GM06990 (cell line): ENCODE measurements around the gene CLIC5.

ENCODE experiments used
- DNase-seq: peaks from one replicate; pipeline ENCODE4 v3.0.0-alpha.2; 2011; ENCODE audit not compliant: insufficient read length; ENCODE audit errors: extremely low read depth
- H3K27me3 ChIP-seq: replicated peaks from 2 replicates; pipeline ENCODE4 v1.6.0; 2011; ENCODE audit warnings: low read length; ENCODE audit not compliant: control insufficient read depth, insufficient read depth
- H3K36me3 ChIP-seq: 2 replicates; pipeline ENCODE4 v1.5.1; 2011; ENCODE audit warnings: low read length; ENCODE audit not compliant: control insufficient read depth, insufficient read depth
- H3K4me3 ChIP-seq: replicated peaks from 2 replicates; pipeline ENCODE4 v1.5.1; 2011; ENCODE audit warnings: low read depth, mild to moderate bottlenecking, control low read depth, low read length
- TF ChIP-seq, protein P1 (sequence below): IDR thresholded peaks from 2 replicates; pipeline ENCODE4 v1.5.1; 2011; ENCODE audit warnings: low read length, control low read depth, mild to moderate bottlenecking, inconsistent platforms; ENCODE audit not compliant: insufficient read depth, poor library complexity, severe bottlenecking

The CLIC5 gene

DNA sequence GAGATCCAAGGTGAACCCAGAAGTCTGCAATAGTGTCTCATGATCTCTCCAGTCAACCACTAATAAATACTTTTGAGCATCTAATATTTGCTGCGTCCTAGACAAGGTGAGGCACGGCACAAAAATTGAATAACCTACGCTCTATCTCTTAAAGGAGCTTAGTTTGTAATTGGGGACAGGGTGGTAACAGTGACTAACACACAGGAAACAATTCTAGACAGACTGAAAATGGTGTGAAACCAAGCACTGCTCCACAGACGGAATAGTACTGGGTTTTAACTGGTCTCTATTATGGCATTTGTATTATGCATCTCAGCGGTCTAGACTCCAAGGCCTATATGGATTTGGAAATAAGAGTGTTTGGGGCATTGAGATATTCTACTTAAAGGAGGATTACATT is 120.1 kb downstream of the CLIC5 start:
- Histone ChIP-seq H3K4me3 (no peak overlapping the region), H3K27me3 (no peaks in the 10 kb centered on the region), H3K36me3 (no peaks in the 10 kb centered on the region)
- TF ChIP-seq, protein P1, sequence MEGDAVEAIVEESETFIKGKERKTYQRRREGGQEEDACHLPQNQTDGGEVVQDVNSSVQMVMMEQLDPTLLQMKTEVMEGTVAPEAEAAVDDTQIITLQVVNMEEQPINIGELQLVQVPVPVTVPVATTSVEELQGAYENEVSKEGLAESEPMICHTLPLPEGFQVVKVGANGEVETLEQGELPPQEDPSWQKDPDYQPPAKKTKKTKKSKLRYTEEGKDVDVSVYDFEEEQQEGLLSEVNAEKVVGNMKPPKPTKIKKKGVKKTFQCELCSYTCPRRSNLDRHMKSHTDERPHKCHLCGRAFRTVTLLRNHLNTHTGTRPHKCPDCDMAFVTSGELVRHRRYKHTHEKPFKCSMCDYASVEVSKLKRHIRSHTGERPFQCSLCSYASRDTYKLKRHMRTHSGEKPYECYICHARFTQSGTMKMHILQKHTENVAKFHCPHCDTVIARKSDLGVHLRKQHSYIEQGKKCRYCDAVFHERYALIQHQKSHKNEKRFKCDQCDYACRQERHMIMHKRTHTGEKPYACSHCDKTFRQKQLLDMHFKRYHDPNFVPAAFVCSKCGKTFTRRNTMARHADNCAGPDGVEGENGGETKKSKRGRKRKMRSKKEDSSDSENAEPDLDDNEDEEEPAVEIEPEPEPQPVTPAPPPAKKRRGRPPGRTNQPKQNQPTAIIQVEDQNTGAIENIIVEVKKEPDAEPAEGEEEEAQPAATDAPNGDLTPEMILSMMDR: no peak
- no peak for DNase-seq

DNA sequence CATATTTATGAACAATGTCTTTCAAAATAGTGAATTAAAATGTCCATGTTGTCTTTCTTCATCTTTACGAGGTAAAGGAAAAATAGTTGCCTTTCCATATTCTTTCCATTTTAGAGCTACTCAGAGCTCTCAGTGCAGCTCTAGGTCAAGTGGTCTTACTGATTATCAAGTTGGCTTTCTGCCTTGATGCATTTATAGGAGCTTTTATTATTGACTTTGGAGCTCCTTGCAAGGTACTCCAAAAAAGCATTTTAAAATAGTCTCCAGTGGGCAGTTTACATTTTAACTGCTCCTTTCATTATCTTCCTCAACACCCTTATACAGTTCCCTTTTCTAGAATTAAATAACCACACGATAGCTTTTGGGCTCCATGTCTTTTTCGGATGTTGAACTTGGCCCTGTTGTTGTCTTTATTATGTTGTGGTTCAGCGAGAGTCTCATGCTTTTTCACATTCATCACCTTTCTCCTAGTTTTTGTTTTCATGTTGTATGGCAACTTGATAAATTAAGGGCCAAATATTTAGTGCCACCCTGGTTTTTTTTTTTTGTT is 122.9 kb downstream of the CLIC5 start:
- TF ChIP-seq, protein P1: no peak
- Histone ChIP-seq H3K27me3 (no peaks in the 10 kb centered on the region), H3K4me3 (no peak overlapping the region), H3K36me3 (no peaks in the 10 kb centered on the region)
- DNase-seq: no peak

DNA sequence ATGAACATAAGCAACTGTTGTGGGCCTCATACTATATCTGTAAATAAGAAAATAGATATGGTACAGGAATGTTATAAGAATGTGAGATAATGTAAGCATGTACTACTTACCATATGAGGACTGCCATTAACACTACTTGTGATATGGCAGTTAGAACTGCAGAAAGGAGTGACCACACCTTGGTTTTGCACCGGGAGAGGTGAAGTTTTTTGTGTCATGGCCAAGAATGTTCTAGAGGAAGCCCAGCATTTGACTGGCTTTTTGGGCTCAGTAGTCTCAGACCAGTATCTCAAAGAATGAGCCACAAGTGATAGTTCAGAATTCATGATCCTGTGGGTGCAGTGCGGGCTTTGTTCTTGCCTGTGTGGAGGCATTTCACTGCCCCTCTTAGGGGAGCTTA is 123.5 kb downstream of the CLIC5 start:
- TF ChIP-seq, protein P1: no peak
- DNase-seq: no peak
- Histone ChIP-seq H3K27me3 (no peaks in the 10 kb centered on the region), H3K36me3 (no peaks in the 10 kb centered on the region), H3K4me3 (no peak overlapping the region)

DNA sequence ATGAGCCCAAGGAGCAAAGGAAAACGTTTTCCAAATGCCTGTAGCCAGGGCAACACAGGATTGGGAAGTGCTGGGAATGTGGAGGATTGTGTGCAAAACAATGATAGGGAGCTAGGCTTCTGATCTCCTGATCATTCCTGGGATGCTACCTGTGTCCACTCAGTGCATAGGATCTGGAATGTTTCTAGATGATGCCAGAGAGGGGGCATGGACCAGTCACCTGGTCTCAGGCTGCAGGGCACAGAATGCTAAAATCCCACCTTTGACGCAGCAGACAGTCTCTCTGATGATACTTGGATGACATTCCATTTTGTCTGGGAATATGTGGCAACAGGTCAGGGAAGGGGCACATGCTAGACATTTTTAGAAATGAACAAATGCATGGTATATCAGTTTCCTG is 128.9 kb downstream of the CLIC5 start:
- Histone ChIP-seq H3K4me3 (no peak overlapping the region), H3K36me3 (no peaks in the 10 kb centered on the region), H3K27me3 (no peaks in the 10 kb centered on the region; the same call in 1 of the 2 replicates)
- TF ChIP-seq, protein P1: no peak
- DNase-seq: no peak

DNA sequence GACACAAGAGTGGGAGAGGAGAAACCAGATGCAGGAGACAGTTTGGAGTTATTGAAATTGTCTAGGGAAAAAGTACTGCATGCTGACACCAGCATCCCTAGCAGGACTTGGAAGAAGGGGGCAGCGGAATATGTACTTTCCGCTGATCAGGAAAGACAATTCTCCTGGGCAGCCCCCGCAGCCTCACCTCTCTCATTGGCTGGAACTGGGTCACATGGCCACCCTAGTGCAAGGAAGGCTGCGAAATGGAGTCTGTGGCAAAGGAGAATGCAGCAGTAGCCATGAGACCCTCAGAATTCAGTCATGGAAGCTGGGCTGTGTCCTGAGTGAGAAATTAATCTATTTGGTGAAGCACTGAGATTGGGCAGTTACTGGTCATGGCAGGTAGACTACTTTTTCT is 131.3 kb downstream of the CLIC5 start:
- TF ChIP-seq, protein P1: no peak
- peaks cover 2% of the 10 kb centered on the region for H3K27me3 ChIP-seq

DNA sequence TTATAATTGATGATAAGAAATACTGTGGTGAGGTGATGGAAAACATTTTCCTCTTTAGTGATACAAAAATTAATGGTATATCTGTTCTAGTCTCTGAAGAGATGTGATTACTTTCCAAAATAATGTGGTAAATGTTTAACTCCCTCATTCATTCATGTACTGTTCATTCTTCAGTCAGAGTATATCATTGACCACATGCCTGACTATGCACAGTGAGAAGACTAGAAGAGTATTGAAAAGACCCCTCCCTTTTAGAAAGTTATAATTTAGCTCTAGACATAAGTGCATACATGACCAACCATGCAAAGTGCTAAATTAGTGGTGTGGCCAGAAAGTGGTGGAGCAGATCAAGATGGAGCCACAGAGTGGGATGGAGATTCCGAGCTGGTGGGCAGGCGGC is 133.0 kb downstream of the CLIC5 start:
- DNase-seq: no peak
- Histone ChIP-seq H3K36me3 (no peaks in the 10 kb centered on the region), H3K27me3 (peaks cover 2% of the 10 kb centered on the region), H3K4me3 (no peak overlapping the region)
- TF ChIP-seq, protein P1: no peak

More for the DNA sequence above, 131.3 kb downstream of the CLIC5 start:
- Histone ChIP-seq H3K36me3 (no peaks in the 10 kb centered on the region), H3K4me3 (no peak overlapping the region)
- no peak for DNase-seq
